Panc1 (cell line): Measurements from ENCODE around the gene EFCC1. TPM values are rescaled to one million over a fixed set of nuclear protein-coding genes. Genes with fewer than 3 reads are reported as not detected.

ENCODE experiments used
- ATAC-seq: fragments of 200-7000 bp; cut with Tn5 transposase; 2 replicates; pipeline ENCODE4 v1.9.1; 2020; ENCODE audit warnings: mild to moderate bottlenecking, moderate library complexity
- BruUV-seq: library from RNA; stranded (reverse); fragments of 400-500 nt; replicated peaks from 2 replicates; lab custom pipeline; 2021; lab: Mats Ljungman, UMichigan
- CTCF ChIA-PET: fragments of 300-600 bp; sonication (Branson Sonifier 250); formaldehyde crosslinking; loops from one replicate; lab custom pipeline; 2022; ENCODE audit warnings: antibody characterized with exemption; lab: Charles Lee
- POLR2A ChIA-PET: fragments of 300-600 bp; sonication (Branson Sonifier 250); formaldehyde crosslinking; loops from one replicate; lab custom pipeline; 2022; ENCODE audit warnings: antibody characterized with exemption; lab: Charles Lee
- DNase-seq: peaks from one replicate; pipeline ENCODE4 v3.0.0-alpha.2; 2010; ENCODE audit warnings: low read depth, low spot score
- H3K27ac ChIP-seq: 2 replicates; pipeline ENCODE4 v1.5.1; 2011; ENCODE audit warnings: mild to moderate bottlenecking, low read length, inconsistent platforms
- H3K27me3 ChIP-seq: fragments of 200-500 bp; sonication (Bioruptor generic); 2 replicates; pipeline ENCODE4 v1.6.0; 2014; ENCODE audit warnings: low read length, inconsistent platforms; ENCODE audit not compliant: control insufficient read depth, insufficient read depth
- H3K36me3 ChIP-seq: fragments of 200-500 bp; sonication (Bioruptor generic); 2 replicates; pipeline ENCODE4 v1.5.1; 2014; ENCODE audit warnings: inconsistent platforms, mild to moderate bottlenecking, low read length, moderate library complexity; ENCODE audit not compliant: control insufficient read depth, insufficient read depth
- H3K4me1 ChIP-seq: 2 replicates; pipeline ENCODE4 v1.5.1; 2011; ENCODE audit warnings: inconsistent platforms, mild to moderate bottlenecking, low read length, moderate library complexity; ENCODE audit not compliant: control insufficient read depth, insufficient read depth
- H3K4me3 ChIP-seq, 2 experiments: 2 replicates each; pipeline ENCODE4 v1.5.1; 2011 to 2012; ENCODE audit warnings: low read depth in 2 of 2, low read length in 2 of 2, mild to moderate bottlenecking in 2 of 2, inconsistent platforms in 1 of 2, moderate library complexity in 1 of 2
- H3K9me3 ChIP-seq: fragments of 200-500 bp; sonication (Bioruptor generic); 2 replicates; pipeline ENCODE4 v1.5.1; 2014; ENCODE audit warnings: low read depth, mild to moderate bottlenecking, inconsistent platforms, low read length, moderate library complexity; ENCODE audit not compliant: control insufficient read depth, insufficient read depth
- CTCF ChIP-seq: fragments of 450-650 bp; IDR thresholded peaks from 2 replicates; pipeline ENCODE4 v1.5.1; 2017; ENCODE audit warnings: mild to moderate bottlenecking
- POLR2AphosphoS5 ChIP-seq: IDR thresholded peaks from 2 replicates; pipeline ENCODE4 v1.6.1; 2012; ENCODE audit warnings: mild to moderate bottlenecking, low read depth, low read length, moderate library complexity
- REST ChIP-seq, 2 experiments: IDR thresholded peaks; 2 replicates each; pipeline ENCODE4 v1.6.1; 2011 to 2012; ENCODE audit warnings: low read depth in 2 of 2, control low read depth in 1 of 2, low read length in 1 of 2, mild to moderate bottlenecking in 1 of 2, moderate library complexity in 1 of 2; ENCODE audit not compliant: insufficient read depth in 1 of 2
- SIN3A ChIP-seq: IDR thresholded peaks from 2 replicates; pipeline ENCODE4 v1.6.1; 2012; ENCODE audit warnings: low read depth, mild to moderate bottlenecking, low read length, moderate library complexity, borderline replicate concordance; ENCODE audit not compliant: insufficient read depth
- TCF7L2 ChIP-seq: IDR thresholded peaks from 2 replicates; pipeline ENCODE4 v1.6.1; 2011; ENCODE audit warnings: mild to moderate bottlenecking, low read depth, low read length, inconsistent platforms
- in situ Hi-C: cut with HindIII; loops from 2 replicates; pipeline ENCODE4 v1.10.0; 2016; ENCODE audit warnings: low sequenced_read_pairs, low pct_unique_long_range_greater_than_20kb
- intact Hi-C: fragments of 100-400 bp; cut with micrococcal nuclease; formaldehyde crosslinking; loops from one replicate; pipeline ENCODE4 v1.10.0; 2022; ENCODE audit not compliant: unreplicated experiment
- total RNA-seq: library from RNA; stranded (reverse); gene quantifications from one replicate; pipeline ENCODE4 v1.2.1, GENCODE V29; 2021; ENCODE audit not compliant: unreplicated experiment

The EFCC1 gene
- total RNA-seq, 1 experiment from 2014 or later: 0.15 TPM

GRCh38 chr3:128983293-128984069, 17.6 kb upstream of the EFCC1 start:
- ChIA-PET POLR2A (no interaction called here), CTCF (no interaction called here)
- DNase-seq (no peak), ATAC-seq (no peak)
- no peaks in the 10 kb centered on the region for H3K4me1 ChIP-seq
- in situ Hi-C loops (no loop called here), intact Hi-C loops (no loop called here)
- H3K27me3 ChIP-seq: no peaks in the 10 kb centered on the region
- TF ChIP-seq CTCF (no peak), SIN3A (no peak), POLR2AphosphoS5 (no peak), REST (IDR thresholded peaks at IDR 0.05; ENCODE audit: insufficient read depth in 1 of 2, low read depth in 2 of 2, low read length in 1 of 2) (no peak), TCF7L2 (no peak)
- no peak overlapping the region for H3K4me3 ChIP-seq
- no peak overlapping the region for H3K27ac ChIP-seq
- no peaks in the 10 kb centered on the region for H3K36me3 ChIP-seq
- H3K9me3 ChIP-seq: no peaks in the 10 kb centered on the region
- no TSS peak for BruUV-seq

GRCh38 chr3:128984596-128984995, 16.5 kb upstream of the EFCC1 start:
- intact Hi-C loops: no loop called here
- H3K27me3 ChIP-seq: no peaks in the 10 kb centered on the region
- no peaks in the 10 kb centered on the region for H3K9me3 ChIP-seq
- no peak for TF ChIP-seq TCF7L2
- TF ChIP-seq POLR2AphosphoS5: no peak
- no peak for TF ChIP-seq CTCF
- TF ChIP-seq SIN3A: no peak
- H3K4me1 ChIP-seq: no peaks in the 10 kb centered on the region
- POLR2A ChIA-PET: interaction anchor here (0.6 kb wide), 1 partner anchor 43 kb away, joined by 4 read pairs; no protein-coding TSS in a partner anchor
- BruUV-seq: no TSS peak
- no peak overlapping the region for H3K27ac ChIP-seq
- CTCF ChIA-PET: no interaction called here
- in situ Hi-C loops: no loop called here
- DNase-seq: no peak
- no peak for ATAC-seq
- no peaks in the 10 kb centered on the region for H3K36me3 ChIP-seq
- H3K4me3 ChIP-seq: no peak overlapping the region
